SHP77 treated with DMSO at 0.1 percent for 48 hours (cell line): Measurements from ENCODE around the gene RPL10A.

Experiments
- DNase-seq: peaks from one replicate; lab custom pipeline; 2025; lab: John Stamatoyannopoulos, UW

The RPL10A gene

GRCh38 chr6:35492974-35493284, 24.7 kb downstream of the RPL10A start:
- DNase-seq, result no peak

- no peak for DNase-seq
Measured at GRCh38 chr6:35493307-35493983, 25.2 kb downstream of the RPL10A start.

GRCh38 chr6:35494161-35494563, 26.0 kb downstream of the RPL10A start:
- no peak for DNase-seq

GRCh38 chr6:35495258-35496035, 27.2 kb downstream of the RPL10A start:
- DNase-seq, result no peak

- no peak for DNase-seq
Measured at GRCh38 chr6:35496036-35496840, 28.0 kb downstream of the RPL10A start.

GRCh38 chr6:35496841-35497570, 28.8 kb downstream of the RPL10A start, which contains the start of gene TEAD3:
Gene TEAD3, minus strand, starts transcription at chr6:35497079.
- DNase-seq, result no peak

GRCh38 chr6:35497571-35498421, 29.6 kb downstream of the RPL10A start:
- no peak for DNase-seq

- no peak for DNase-seq
Measured at GRCh38 chr6:35498422-35499067, 30.3 kb downstream of the RPL10A start.

GRCh38 chr6:35499372-35499771, 31.2 kb downstream of the RPL10A start:
- DNase-seq, result no peak

- DNase-seq, result no peak
Measured at GRCh38 chr6:35500782-35501181, 32.6 kb downstream of the RPL10A start.

- DNase-seq, result no peak
Measured at GRCh38 chr6:35501784-35502183, 33.6 kb downstream of the RPL10A start.

GRCh38 chr6:35503534-35503933, 35.3 kb downstream of the RPL10A start:
- no peak for DNase-seq

- DNase-seq, result no peak
Measured at GRCh38 chr6:35505999-35506412, 37.8 kb downstream of the RPL10A start.

- DNase-seq, result no peak
Measured at GRCh38 chr6:35506536-35506935, 38.3 kb downstream of the RPL10A start.

GRCh38 chr6:35507221-35507620, 39.0 kb downstream of the RPL10A start:
- DNase-seq, result no peak

GRCh38 chr6:35508027-35508426, 39.8 kb downstream of the RPL10A start:
- no peak for DNase-seq

GRCh38 chr6:35508542-35508941, 40.3 kb downstream of the RPL10A start:
- DNase-seq, result no peak

GRCh38 chr6:35510916-35511561, 42.8 kb downstream of the RPL10A start:
- no peak for DNase-seq

GRCh38 chr6:35511562-35511941, 43.4 kb downstream of the RPL10A start:
- no peak for DNase-seq

GRCh38 chr6:35512006-35512405, 43.8 kb downstream of the RPL10A start:
- no peak for DNase-seq
